ENCODE results near the gene UPP2. TPM values are rescaled to one million over a fixed set of nuclear protein-coding genes. Genes with fewer than 3 reads are reported as not detected.

The UPP2 gene
- total RNA-seq, 1 experiment from 2014 or later = not detected

DNA sequence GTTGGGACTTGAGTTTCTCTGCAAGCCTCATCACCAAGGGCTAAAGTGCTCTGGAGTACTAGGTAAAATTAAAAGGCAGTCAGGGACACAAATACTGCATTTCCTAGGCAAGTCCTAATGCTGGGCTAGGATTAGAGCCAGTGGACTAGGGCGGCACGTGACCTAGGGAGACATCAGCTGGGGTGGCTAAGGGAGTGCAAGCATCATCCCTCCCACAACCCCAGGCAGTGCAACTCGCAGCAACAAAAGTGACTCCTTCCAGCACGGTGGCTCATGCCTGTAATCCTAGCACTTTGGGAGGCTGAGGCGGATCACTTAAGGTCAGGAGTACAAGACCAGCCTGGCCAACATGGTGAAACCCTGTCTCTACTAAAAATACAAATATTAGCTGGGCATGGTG is 30.7 kb upstream of the UPP2 start:
- TF ChIP-seq, protein P1, sequence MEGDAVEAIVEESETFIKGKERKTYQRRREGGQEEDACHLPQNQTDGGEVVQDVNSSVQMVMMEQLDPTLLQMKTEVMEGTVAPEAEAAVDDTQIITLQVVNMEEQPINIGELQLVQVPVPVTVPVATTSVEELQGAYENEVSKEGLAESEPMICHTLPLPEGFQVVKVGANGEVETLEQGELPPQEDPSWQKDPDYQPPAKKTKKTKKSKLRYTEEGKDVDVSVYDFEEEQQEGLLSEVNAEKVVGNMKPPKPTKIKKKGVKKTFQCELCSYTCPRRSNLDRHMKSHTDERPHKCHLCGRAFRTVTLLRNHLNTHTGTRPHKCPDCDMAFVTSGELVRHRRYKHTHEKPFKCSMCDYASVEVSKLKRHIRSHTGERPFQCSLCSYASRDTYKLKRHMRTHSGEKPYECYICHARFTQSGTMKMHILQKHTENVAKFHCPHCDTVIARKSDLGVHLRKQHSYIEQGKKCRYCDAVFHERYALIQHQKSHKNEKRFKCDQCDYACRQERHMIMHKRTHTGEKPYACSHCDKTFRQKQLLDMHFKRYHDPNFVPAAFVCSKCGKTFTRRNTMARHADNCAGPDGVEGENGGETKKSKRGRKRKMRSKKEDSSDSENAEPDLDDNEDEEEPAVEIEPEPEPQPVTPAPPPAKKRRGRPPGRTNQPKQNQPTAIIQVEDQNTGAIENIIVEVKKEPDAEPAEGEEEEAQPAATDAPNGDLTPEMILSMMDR (conservative IDR thresholded peaks at IDR 0.05) = no peak
- H2BK20ac ChIP-seq (ENCODE audit: low read depth, low read length, poor library complexity, severe bottlenecking) = no peak overlapping the region

More for the DNA sequence above, 30.7 kb upstream of the UPP2 start:
- Histone ChIP-seq H4K91ac (ENCODE audit: insufficient read length, low read depth, low read length) (no peak overlapping the region), H3K9me3 (ENCODE audit: control insufficient read depth, low read depth, low read length) (no peaks in the 10 kb centered on the region), H4K20me1 (ENCODE audit: control insufficient read depth, insufficient read depth, insufficient read length) (no peaks in the 10 kb centered on the region), H4K8ac (replicated peaks; ENCODE audit: insufficient read length, low read depth, low read length) (no peak overlapping the region), H2BK120ac (ENCODE audit: low read depth, low read length, poor library complexity, severe bottlenecking) (no peak overlapping the region), H3T11ph (ENCODE audit: low read length) (no peak overlapping the region), H4K5ac (ENCODE audit: insufficient read length, low read depth, low read length) (no peak overlapping the region), H3K56ac (ENCODE audit: insufficient read length, low read depth, low read length) (no peak overlapping the region), H3K4me2 (ENCODE audit: insufficient read depth, insufficient read length, low read length) (no peak overlapping the region), H2BK15ac (ENCODE audit: low read depth, low read length) (no peak overlapping the region), H2AK5ac (ENCODE audit: insufficient read length, low read length) (no peak overlapping the region), H3K4ac (ENCODE audit: low read depth, low read length) (no peak overlapping the region), H3K4me1 (ENCODE audit: insufficient read depth, low read length) (no peaks in the 10 kb centered on the region), H3K18ac (ENCODE audit: insufficient read length, low read depth, low read length) (no peak overlapping the region), H3K9ac (ENCODE audit: extremely low read depth, insufficient read length, low read length) (no peak overlapping the region), H3K79me2 (ENCODE audit: insufficient read depth, low read length) (no peaks in the 10 kb centered on the region), H2BK12ac (ENCODE audit: insufficient read length, low read depth, low read length) (no peak overlapping the region), H3K27ac (ENCODE audit: insufficient read length, low read depth, low read length) (no peak overlapping the region), H2AFZ (ENCODE audit: low read length) (no peak overlapping the region), H3K23ac (ENCODE audit: insufficient read length, low read depth, low read length) (no peak overlapping the region), H3K23me2 (ENCODE audit: insufficient read length, low read depth, low read length, poor library complexity, severe bottlenecking) (no peaks in the 10 kb centered on the region), H2BK5ac (ENCODE audit: insufficient read length, low read length) (no peak overlapping the region), H3K14ac (ENCODE audit: insufficient read depth, low read length) (no peak overlapping the region), H3K27me3 (ENCODE audit: insufficient read depth, low read length) (no peaks in the 10 kb centered on the region), H3K79me1 (ENCODE audit: insufficient read depth, low read depth, low read length, poor library complexity, severe bottlenecking) (no peaks in the 10 kb centered on the region)
- peaks cover 0 to 4% of the 10 kb centered on the region in 2 experiments; a peak in 1 of 4 replicates for H3K4me1 Mint-ChIP-seq
- WGBS (ENCODE audit: extremely low coverage, insufficient read length, low lambda C conversion rate) = no CpG with 5 or more reads among the region's 5 CpGs
- H3K27me3 Mint-ChIP-seq (ENCODE audit: low read depth) = 0 out of 2 replicates have a peak, but pooled peaks cover 2% of the 10 kb centered on the region
- H3K36me3 Mint-ChIP-seq (ENCODE audit: insufficient read depth in 1 of 3, low read depth in 3 of 3) = no peaks in the 10 kb centered on the region; a peak in 1 of 7 replicates
- H3K9me3 Mint-ChIP-seq = peaks cover 0 to 2% of the 10 kb centered on the region in 2 experiments; a peak in 1 of 5 replicates
- H3K27ac Mint-ChIP-seq = no peak overlapping the region
- DNase-seq = no peak
- no peak overlapping the region for H3K4me3 Mint-ChIP-seq
